GM18519 (cell line): Measurements from ENCODE around the gene ITGBL1.

Experiments used
- ATAC-seq: cut with Tn5 transposase; IDR thresholded peaks from one replicate; pipeline ENCODE4 v1.9.1; 2021; ENCODE audit warnings: mild to moderate bottlenecking, moderate library complexity; ENCODE audit not compliant: unreplicated experiment, low FRiP score

Gene ITGBL1

DNA sequence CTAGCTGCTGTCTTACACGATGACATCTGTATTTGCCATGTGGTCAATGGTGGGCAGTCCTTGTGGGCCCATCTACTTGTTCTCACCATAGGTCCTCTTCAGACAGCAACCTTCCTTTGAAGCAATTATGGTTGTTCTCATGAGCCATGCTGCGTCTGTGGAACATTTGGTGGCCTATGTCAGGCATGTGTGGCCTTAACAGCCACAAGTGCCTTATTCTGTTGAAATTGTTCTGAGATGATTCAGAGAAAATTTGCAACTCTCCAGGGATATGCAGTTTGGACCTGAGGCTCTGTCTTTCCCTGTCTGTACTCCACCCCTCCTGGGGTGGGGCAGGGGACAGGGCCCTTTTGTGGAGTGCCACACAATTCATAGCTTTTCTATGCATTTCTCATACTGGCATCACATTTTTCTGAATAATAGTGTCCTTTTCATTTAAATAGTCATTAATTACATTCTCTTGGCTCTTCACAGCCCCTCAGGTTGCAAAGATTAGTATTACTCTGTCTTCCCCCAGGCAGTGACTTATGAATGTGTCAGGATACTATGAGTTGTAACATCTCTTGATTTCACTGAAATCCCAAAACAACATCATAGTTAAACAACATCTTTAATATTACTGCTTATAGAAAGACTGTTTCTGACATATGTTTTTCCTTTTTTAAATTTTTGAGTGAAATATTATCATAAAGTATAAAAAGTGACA lies 102.1 kb downstream of the ITGBL1 start:
- ATAC-seq = no peak

DNA sequence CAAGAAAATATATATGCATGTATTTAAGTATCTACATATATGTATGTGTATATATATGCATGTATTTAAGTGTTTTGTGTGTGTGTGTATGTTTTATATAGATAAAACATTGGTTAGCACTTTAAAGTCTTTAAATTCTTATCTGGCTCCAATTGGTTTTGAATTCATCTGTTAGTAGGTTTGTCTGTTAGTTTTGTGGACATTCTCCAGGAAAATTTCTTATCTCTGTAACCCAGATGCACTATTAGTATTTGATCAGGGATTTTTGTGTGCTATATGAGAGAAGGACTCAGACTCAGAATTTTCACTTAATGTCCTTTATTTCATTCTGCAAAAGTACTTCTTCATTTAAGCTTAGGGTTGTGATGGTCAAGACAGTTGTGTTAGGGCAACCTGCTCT lies 103.1 kb downstream of the ITGBL1 start:
- no peak for ATAC-seq

DNA sequence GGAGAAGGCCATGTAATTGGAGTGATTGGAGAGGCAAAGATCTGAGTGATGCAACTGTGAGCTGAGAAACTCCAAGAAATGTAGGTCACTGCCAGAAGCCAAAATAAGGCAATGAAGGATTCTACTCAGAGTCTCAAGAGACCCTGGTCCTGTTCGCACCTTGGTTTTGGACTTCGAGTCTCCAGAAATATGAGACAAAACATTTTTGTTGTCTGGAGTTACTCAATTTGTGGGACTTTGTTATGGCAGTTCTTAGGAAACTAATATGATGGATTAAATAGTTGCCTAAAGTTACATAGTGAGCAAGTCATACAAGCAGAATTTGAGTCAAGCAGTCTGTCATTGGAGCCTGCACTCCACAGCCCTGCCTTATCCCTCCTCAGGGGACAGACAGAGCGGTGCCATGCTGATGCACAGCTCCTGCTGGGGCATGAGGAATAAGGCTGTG lies 104.2 kb downstream of the ITGBL1 start:
- ATAC-seq = no peak

DNA sequence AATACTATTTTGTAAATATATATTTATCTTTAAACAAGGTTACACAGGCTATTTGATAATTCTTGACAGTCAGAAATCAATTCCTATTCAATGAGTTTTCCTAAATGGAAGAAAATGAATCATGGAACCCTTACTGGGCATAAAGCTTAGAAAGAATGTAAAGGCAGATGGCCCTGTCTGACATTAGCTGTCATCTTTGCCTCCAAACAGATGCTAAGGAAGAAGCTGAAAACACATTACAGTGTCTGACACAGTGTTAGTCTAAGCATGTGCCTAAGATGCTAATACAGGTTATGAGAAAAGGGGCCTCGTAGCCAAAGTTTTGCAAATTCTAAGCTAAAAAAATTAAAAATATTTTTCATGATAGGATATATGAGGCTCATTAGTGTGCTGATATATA lies 112.8 kb downstream of the ITGBL1 start:
- no peak for ATAC-seq

DNA sequence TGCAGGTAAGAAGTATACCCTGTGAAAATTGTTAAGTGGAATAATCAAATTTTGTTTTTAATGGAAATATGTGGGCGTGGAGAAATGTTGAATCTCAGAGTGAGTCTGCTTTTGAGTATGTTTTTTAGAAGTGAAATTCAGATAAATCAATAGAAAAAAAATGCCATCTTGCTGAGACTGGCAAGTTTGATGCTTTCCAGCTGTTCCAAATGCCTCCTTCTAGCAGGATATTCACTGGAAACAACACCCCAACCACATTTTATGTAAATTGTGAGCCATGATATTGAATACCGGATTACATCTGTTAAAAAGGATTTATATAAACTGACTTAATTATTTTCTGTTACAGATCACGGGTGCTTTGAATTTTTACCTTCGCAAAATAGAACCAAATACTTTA lies 115.4 kb downstream of the ITGBL1 start:
- ATAC-seq = no peak

DNA sequence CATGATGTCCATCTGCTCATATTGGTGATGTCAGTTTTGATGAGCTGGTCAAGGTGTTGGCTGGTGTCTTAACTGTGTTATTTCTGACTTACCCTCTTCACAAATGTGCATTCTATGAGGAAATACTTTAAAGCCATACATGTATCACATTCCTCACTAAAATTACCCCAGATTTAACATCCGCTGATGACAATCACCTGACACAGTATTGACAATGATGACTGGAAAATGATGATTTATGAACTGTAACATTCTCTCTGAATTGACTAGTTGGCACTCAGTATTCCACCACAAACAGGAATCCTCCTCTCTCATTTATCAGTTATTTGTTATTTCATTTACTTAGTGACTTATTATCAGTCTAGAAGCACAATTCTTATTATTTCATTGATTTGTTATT lies 117.3 kb downstream of the ITGBL1 start:
- no peak for ATAC-seq

DNA sequence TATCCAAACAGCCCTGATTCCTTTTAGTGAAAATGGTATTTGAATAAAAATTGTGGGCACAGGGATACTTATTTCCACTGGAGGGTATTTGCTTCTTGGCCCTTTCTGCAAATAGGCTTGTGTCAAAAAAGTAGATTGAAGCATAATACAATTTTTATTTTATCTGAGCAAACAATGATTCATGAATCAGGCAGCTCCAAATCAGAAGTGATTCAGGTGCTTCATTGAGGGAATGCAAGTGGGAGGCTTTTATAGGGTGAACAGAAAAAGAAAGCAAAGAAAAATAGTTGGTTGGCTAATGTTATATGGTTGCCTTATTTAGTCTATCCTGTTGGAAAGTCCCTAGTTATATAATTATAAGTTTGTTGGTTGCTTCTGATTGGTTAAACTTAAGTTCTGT lies 117.9 kb downstream of the ITGBL1 start:
- ATAC-seq = no peak

DNA sequence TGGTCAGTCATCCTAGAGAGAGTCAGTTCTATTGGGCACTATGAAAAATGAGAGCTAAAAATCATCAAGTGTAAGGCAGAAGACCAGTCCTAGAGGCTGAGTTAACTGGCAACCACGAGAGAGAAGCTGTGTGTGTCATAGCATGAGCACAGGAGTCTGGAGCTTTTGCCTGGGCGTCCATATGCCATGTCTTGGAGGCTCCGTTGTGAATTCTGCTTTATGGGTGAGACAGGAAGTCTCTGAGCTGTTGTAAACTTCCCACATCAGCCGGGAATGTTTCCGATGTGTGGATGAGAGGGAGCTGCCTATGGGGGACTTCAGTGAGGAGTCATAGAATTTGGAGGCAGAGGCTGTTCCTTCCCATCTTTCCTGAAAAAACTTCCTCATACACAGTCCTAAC lies 120.0 kb downstream of the ITGBL1 start:
- ATAC-seq = no peak

DNA sequence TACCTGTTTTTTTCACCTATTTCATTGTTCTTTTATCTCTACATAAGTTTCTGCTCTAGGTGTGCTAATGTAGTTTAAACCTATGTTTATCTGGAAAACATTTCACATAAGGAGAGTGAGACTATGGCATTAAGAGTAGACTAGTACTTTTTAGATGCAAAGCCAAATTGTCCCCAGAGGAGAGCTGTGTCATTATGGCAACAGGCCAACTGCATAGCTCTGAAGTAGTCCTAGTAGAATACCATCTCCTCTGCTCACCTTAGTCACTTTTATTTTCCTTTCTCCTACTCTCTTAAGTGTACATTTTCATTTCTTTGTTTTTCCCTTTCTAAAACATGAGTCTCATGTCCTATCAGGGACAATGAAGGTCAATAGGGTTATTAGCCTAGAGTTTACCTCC lies 123.1 kb downstream of the ITGBL1 start:
- no peak for ATAC-seq

DNA sequence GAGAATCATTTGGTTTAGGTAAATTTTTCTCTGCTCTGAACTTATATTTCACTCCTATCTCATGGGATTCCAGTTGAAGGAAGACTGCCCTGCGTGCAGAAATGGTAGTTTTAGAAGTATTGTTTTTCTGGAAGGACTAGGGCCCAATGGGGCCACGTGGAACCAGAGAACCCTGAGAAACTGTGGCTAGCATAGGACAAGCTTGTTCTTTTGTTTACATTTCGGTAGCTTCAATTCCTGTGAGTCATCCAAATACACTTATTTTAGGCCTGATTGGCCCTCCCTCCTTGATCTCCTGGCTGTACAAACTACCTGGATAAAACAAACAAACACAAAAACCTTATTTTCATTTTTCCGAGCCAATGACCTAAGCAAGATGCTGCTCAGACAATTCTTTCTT lies 124.0 kb downstream of the ITGBL1 start:
- ATAC-seq = no peak

DNA sequence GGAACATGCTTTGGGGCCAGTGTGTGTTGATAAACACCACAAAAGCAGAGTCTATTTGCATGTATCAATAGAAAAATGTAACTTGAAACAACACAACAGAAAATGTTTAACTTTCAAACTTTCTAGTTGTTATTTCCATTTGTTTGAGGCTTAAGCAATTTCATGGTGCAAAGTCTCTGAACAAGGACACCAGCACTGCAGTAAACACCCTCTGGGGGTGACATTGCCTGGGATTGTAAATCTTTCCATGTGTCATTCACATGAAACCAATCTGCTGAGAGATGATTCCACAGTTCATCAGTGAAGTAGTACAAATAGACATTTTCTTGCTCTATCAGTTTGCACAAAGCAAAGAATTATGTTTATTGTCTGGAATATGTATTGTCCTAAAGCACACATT lies 124.5 kb downstream of the ITGBL1 start:
- ATAC-seq = no peak

DNA sequence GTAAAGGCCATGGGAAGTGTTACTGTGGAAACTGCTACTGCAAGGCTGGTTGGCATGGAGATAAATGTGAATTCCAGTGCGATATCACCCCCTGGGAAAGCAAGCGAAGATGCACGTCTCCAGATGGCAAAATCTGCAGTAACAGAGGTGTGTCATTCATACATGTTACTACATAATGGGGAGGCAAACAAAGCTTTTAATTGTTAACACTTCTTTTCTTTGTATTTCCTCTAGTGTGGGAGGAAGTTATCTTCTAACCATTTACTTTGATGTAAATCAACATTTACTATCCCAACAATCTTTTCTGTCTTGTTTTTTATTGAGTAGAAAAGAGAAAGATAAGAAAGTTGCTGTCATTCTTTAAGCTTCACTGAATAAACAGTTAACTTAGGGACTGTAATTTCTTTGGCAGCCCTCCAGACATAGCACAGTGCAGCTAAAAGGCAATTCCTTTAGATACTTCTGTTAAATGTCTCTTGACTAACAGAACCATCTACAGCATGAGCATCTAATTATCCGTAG lies 126.9 kb downstream of the ITGBL1 start:
- ATAC-seq = no peak

DNA sequence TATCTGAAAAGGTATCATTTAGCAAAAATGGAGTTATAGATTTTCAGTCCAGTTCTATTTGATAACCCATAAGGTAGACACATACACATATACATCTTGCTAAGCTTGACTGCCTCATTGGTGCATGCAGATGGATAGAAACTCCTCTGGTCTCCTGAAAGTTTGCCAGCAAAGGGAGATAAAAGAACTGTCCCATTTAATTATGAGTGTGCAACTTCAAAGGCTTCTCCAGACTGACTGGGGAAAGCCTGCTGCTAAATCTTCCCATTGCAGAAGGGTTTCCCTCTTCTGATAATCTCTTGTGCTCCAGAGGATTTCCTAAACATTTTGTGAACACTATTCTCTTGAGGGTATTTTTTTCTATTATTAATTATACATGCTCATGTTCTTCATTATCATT lies 131.9 kb downstream of the ITGBL1 start:
- ATAC-seq = no peak

DNA sequence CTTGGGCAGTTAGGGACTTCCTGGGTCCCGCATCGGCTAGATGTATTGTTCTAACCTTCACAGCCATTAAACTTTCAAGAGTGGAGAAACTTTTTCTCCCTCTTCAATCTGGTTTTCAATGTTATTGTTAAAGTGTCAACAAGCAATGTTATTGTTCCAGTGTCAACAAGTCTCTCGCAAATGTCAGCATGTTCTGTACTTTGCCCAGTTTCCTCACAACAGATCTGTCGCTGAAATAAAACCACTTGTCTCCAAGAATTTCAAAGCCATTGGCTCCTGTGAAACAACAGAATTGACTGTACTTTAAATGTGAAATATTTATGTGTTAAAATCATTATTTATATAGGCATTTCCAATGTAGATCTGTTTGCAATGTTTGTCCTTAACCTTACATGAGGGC lies 138.0 kb downstream of the ITGBL1 start:
- no peak for ATAC-seq

DNA sequence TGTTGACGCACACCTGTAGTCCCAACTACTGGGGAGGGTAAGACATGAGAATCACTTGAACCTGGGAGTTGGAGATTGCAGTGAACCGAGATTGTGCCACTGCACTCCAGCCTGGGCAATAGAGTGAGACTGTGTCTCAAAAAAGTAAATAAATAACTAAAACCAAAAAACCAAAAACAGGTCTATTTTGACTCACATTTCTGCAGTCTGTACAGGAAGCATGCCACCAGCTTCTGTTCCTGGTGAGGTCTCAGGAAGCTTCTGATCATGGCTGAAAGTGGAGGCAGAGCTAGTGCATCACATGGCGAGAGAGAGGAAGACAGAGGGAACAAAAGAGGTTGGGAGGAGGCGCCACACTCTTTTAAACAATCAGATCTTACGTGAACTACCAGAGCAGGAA lies 142.5 kb downstream of the ITGBL1 start:
- no peak for ATAC-seq

DNA sequence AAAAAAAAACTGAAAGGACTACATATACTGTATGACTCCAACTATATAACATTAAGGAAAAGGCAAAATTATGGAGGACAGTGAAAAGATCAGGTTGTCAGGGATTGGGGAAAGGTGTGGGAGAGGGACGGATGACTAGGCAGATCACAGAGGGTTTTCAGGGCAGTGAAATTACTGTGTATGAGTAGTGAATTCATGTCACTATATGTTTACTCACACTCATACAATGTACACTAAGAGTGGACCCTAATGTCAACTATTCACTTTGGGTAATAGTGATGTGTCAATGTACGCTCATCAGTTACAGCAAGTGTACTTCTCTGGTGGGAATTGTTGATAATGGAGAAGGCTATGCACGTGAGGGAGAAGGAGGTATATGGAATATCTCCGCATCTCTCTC lies 144.3 kb downstream of the ITGBL1 start:
- no peak for ATAC-seq

DNA sequence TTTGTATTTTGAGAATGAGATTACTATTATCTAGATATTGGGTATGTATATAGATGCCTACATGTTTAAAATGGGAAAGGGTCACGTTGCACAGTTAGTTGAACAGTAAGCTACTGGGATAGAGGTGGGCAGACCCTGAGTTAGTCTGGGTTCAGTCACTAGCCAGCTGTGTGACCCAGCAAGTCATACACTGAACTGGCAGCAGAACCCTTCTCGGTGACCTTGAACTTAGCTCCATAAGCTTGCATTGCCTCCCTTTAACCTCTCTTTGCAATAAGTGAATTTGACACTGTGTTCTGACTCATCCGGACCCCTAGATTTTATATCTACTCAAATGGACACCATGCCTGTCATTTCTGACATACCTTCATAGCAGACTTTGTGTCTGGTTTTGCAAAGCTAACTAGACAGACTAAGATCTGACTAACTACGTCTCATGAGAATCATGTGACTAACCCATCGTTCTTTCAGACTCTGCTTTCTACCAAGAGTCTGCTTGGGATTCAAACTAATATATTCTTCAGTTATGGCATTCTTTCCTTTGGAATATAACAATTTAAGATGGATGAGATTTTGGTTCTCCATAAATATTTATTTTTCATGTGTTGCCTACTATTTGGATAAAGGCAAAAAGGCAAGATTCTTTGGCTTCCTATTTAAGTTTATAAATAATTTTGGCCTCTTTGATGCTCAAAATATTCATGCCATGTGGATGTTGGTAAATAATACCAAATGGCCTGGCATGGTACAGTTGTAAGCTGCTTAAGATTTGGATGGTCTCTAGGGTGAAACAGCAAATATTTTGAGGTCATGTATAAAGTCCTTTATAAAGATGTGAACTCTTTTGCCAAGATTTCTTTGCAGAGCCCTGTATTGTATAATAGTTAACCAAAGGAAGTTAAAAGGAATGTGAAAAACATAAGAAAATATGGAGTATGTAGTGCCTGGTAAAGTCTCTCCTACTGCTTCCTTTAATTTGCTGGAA lies 159.3 kb downstream of the ITGBL1 start:
- ATAC-seq = no peak

DNA sequence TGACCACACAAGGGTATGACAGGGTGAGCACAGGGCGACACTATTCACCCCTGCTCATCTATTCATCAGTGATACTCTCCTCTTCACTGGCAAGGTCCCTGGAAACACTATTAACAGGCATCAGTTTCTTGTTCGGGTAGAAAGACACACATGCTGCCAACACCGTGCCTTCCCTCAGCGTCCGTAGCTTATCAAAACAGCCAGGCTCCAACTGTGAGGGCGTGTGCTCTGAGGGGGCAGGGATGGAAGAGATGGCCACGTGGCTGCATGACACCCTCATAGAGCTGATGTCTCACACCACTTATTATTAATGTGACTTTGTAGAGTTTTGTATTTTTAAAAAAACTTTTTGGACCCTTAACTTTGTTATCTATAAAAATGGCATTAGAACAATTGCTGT lies 160.3 kb downstream of the ITGBL1 start:
- no peak for ATAC-seq

DNA sequence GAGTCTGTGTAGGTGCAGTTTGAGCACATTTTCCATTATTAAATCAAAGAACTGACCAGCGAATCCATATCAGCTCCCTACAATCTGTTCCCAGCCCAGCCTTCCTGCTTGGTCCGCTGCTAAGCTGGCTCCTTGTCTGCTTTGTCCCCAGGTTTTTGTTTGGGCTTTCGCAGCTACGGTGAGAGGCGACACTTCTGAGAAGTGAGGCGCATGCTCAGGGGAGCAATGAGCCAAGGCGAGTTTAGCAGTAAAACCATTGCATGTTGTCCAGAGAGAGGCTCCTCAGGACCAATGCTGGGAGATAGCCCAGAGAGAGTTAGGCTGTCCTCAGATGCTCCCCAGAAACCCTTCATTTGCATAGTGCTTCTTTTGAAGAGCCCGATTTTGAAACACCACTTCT lies 162.0 kb downstream of the ITGBL1 start:
- ATAC-seq = no peak

DNA sequence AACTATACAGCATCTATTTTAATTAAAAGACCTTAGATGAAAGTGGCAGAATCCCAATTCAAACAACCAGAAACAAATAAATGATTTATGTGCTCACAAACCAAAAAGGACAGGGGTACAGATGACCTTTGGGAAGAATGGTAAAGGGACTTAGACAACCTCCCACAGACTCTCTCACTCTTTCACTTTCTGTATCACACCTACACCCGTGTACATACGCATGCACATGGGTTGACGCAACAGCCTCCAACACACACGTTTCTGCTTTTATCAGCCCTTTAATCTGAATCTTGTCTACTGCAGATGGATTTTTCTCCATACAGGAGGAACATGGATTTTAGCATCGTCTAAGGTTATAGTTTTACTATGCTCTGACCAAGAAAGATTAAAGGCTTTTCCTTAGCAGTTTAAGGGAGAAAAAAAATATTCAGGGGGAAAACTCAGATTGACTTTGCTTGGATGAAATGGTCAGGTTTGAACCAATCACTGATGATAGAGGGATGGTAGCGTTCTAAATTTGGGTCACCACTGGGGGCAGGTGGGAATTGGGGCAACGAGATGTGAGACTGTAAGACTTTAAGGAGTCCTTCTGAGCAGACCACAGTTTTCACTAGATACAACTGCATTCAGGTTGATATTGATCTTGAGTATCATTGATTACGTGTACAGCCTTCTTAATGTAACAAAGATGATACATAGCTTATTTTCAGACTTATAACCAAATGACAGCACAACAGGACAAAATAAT lies 166.1 kb downstream of the ITGBL1 start:
- no peak for ATAC-seq

DNA sequence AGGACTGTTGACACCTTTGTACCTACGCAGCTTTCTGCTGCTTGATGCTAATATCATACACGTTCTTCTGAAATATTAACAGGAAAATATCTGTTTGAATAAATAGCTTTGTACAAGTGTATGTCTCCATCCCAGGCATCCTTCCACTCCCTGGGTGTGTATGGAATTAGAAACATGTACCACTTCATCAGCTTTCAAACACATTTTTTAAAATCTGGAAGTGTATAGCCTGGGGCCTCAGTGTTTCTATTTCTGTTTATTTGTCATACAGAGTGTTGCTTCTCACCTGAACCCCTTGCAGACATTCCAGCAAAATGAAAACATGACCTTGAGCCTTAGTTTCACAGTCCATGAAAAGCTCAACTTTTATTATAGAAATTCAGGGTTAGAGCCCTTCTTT lies 168.6 kb downstream of the ITGBL1 start:
- no peak for ATAC-seq
